Limb (tissue), 2 donors: ENCODE measurements around the gene DHRS11.

Source experiments
- DNase-seq, 2 donors: peaks; one replicate each; pipeline ENCODE4 v3.0.0-alpha.2; 2016; ENCODE audit errors: extremely low spot score in 2 of 2

The DHRS11 gene

GRCh38 chr17:36614081-36614480 lies 22.4 kb downstream of the DHRS11 start:
- DNase-seq = no peak

GRCh38 chr17:36614933-36615332 lies 23.3 kb downstream of the DHRS11 start:
- no peak for DNase-seq

DNA sequence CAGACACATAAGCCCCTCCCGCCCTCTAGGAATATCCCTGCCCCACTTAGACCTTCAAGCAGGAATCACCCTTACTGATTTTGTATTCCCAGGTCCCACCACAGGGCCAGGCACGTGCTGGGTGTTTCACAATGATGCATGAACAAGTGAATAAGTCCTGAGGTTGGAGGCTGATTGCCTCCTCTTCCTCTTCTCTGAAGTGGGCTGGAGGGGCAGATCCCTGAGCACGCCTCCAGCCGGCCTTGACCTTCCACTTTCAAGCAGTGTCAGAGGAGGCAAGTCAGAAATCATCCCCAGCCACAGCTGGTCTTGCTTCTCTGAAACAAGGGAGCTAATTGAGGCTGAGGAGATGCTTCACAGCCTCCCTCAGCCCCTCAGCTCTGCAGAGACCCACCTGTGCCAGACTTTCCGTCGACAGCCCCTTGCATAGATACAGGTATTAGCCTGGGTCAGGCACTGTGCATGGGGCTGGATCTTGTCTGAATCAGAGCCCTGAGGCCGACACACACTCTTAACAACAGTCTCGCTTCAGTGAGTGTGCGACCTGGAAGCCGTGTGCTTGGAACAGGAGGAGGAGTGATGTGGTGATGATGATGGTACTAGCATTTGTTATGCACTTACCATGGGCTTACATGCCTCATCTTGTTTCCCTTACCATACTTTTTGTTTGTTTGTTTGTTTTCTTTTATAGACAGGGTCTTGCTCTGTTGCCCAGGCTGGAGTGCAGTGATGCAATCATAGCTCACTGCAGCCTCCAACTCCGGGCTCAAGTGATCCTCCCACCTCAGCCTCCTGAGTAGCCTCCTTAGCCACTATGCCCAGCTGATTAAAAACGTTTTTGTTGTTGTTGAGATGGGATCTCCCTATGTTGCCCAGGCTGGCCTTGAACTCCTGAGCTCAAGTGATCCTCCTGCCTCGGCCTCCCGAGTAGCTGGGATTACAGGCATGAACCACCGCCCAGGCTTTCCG lies 24.7 kb downstream of the DHRS11 start:
- DNase-seq = no peak

DNA sequence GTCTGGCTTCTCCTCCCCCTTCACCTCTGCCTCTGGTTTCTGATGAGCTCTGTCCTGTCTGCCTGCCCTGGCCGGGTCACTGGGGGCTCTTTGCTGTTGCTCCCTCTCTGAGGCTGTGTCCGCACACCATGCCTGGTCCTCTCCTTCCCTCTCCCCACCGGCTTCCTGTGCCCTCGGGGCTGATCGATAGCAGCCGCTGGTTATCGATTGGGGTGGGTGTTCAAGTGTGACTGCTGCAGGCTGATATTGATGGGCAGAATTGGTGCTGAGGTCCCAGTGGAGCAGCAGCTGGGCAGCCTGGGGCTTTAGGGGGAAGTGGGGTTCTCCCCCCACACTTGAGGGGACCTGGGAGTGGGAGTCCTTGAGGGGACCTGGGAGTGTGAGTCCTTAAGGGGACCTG lies 26.1 kb downstream of the DHRS11 start:
- no peak for DNase-seq

GRCh38 chr17:36623281-36623680 lies 31.6 kb downstream of the DHRS11 start:
- DNase-seq = no peak

DNA sequence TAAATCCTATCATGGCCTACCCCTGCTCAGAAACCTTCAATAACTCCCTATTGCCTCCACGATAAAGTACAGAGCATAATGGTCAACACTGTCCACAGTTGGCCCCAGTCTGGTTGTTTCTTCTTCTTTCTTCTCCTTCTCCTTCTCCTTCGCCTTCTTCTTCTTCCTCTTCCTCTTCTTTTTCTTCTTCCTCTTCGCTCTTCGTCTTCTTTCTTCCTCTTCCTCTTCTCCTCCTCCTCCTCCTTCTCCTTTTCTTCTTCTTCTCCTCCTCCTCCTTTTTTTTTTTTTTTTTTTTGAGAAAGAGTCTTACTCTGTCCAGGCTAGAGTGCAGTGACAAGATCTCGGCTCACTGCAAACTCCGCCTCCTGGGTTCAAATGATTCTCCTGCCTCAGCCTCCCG lies 33.5 kb downstream of the DHRS11 start:
- DNase-seq = no peak

GRCh38 chr17:36627101-36627500 lies 35.4 kb downstream of the DHRS11 start:
- peak in 1 of 2 donors; percentile 48 for DNase-seq

- DNase-seq = no peak
These were observed 36.9 kb downstream of the DHRS11 start for GRCh38 chr17:36628576-36628975.

- DNase-seq = peak; percentile 44 to 89
These were observed 37.7 kb downstream of the DHRS11 start for GRCh38 chr17:36629252-36629847.

DNA sequence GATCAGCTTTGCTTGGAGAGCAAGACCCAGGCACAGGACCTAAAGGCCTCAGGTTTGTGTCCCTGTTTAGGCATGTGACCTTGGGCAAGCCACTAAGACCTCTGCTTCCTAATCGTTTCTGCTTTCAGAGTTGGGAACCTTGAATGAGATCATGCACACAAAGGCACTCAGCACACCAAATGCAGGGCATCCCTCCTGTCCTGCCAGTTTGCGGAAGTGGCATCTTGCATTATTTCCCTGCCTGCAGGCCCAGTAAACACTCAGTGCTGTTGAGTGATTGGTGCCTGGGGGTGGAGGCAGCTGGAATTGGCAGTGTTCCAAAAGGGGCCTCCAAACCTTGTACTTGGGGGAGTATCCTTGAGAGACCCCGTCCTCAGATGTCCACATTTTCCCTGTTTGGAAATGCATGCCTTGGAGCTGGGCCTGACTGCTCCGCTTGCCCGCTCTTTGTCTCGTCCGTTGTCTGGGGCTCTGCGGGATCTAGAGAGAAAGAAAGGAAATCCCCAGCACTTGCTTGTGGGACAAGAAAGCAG lies 38.4 kb downstream of the DHRS11 start:
- DNase-seq = no peak

GRCh38 chr17:36631022-36631421 lies 39.3 kb downstream of the DHRS11 start:
- no peak for DNase-seq

- no peak for DNase-seq
These were observed 41.5 kb downstream of the DHRS11 start for GRCh38 chr17:36632916-36633771.

- no peak for DNase-seq
These were observed 48.7 kb downstream of the DHRS11 start for GRCh38 chr17:36640346-36640745.

DNA sequence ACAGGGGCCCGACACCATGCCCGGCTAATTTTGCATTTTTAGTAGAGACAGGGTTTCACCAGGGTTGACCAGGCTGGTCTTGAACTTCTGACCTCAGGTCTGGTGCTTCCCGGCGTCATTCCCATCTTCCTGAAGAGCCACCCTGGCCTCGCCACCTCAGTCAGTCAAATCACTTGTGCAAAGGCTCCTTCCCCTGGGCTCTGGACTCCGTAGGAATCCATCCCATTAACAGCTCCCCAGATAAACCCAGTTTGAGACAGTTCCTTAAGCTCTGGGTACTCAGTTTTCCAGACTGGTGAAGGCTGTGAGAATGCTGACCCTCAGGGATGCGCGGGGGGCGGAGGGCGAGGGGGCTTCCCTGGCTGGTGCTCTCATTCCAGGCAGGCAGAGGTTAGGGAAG lies 49.2 kb downstream of the DHRS11 start:
- no peak for DNase-seq

GRCh38 chr17:36641331-36641876 lies 49.7 kb downstream of the DHRS11 start:
- DNase-seq = peak in 1 of 2 donors; percentile 45

DNA sequence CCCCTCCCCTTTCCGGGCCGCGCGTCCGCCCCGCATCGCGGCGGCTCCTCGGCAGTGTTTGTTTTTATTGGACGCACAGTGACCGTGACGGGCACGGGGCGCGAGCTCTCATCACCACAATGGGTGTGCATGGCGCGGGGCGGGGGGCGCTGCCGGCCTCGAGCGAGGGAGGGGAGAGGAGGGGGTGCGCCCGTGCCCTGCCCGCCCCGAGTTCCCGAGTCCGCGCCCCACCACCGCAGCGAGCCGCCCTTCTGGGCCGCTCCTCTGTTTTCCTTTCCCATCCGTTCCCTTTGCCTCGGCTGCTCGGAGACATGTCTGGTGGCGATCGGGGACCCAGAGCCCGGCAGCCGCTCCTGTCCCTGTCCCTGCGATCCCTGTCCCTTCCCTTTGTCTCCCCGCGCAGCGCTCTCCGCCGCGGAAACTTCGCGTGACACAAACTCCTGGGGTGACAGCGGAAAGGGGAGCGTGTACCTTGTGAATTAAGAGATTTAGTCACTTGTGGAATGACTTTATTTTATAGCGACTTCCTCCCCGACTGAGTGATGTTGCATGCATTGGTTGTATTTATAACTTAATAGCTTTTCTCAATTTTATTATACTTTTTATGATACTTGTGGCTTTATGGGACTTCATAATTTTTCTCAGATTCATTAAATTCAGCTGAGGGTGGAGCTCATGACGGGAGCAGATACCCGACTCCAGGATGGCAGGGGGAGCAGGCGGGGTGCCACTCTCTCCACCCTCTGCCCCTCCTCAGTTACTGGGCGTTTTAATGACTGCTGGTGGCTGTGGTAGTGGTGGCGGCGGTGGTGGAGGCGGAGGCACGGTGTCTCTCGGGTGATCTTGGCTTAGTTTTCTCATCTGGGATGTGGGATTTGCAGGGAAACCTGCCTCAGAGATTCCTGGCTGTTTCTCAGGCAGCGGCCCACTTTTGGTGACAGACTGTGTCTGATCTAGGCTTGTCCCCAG lies 50.5 kb downstream of the DHRS11 start:
- DNase-seq = peak in 1 of 2 donors; percentile 58

DNA sequence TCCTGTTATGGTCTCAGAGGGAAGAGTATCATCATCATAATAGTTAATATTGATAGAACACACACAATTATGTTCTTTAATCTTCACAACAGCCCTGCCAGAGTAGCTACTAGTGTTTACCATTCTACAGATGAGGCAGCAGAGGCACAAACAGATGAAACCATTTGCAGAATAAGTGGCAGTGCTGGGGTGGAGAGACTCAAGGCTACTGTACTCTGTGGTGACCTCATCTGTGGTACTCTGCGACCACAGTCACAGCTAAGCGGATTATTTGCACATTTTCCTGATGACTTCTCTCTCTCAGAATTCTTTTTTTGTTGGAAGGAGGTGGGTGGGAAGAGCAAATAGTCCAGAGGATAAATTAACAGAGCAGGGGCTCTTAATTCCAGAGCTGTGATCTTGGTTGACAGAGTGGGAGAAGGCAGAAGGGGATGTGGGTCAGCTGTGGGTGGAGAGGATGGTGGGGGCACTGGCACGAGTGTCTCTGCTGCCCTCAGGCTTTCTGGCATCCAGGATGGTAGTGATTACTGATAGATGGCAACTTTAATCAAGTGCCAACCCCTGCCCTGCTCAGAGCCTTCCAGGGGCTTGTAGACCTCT lies 51.5 kb downstream of the DHRS11 start:
- DNase-seq = no peak

- DNase-seq = no peak
These were observed 53.7 kb downstream of the DHRS11 start for GRCh38 chr17:36645422-36645821.

- DNase-seq = no peak
These were observed 56.0 kb downstream of the DHRS11 start for GRCh38 chr17:36647636-36648035.
